Naive thymus-derived CD4-positive, alpha-beta T cell (primary cell): ENCODE results near the gene KNDC1. TPM values are rescaled to one million over a fixed set of nuclear protein-coding genes. Genes with fewer than 3 reads are reported as not detected.

Source experiments
- ATAC-seq: fragments of 150-1000 bp; cut with Tn5 transposase; 2 replicates; pipeline ENCODE4 v1.10.0; 2021; ENCODE audit warnings: mild to moderate bottlenecking, moderate library complexity
- CTCF ChIA-PET: fragments of 350-600 bp; sonication (Branson Sonifier 250); formaldehyde crosslinking; loops from one replicate; lab custom pipeline; 2021; ENCODE audit warnings: antibody characterized with exemption; lab: Charles Lee
- POLR2A ChIA-PET: fragments of 350-600 bp; sonication (Branson Sonifier 250); formaldehyde crosslinking; loops from one replicate; lab custom pipeline; 2021; ENCODE audit warnings: antibody characterized with exemption, inconsistent platforms; lab: Charles Lee
- DNase-seq, 9 donors: peaks; one replicate each; pipeline versions ENCODE4 v3.0.0 to v3.0.0-alpha.2; 2020 to 2022; ENCODE audit warnings: mixed read lengths in 1 of 9
- H3K27ac ChIP-seq: one replicate; pipeline ENCODE4 v1.7.0; 2013; ENCODE audit warnings: mild to moderate bottlenecking, low read depth, low read length, moderate library complexity
- H3K27me3 ChIP-seq, 2 donors: one replicate each; pipeline ENCODE4 v1.7.0; 2013; ENCODE audit warnings: low read length in 2 of 2, mild to moderate bottlenecking in 2 of 2, moderate library complexity in 2 of 2; ENCODE audit not compliant: control insufficient read depth in 2 of 2, insufficient read depth in 2 of 2
- H3K36me3 ChIP-seq, 3 experiments: 1 replicate in 2 of 3; 2 replicates in 1 of 3; pipeline ENCODE4 v1.7.0; 2013; ENCODE audit warnings: low read length in 3 of 3, mild to moderate bottlenecking in 3 of 3, moderate library complexity in 1 of 3; ENCODE audit not compliant: insufficient read depth in 3 of 3, control insufficient read depth in 2 of 3
- H3K4me1 ChIP-seq, 2 donors: one replicate each; pipeline ENCODE4 v1.7.0; 2013; ENCODE audit warnings: low read length in 2 of 2, mild to moderate bottlenecking in 2 of 2, moderate library complexity in 1 of 2; ENCODE audit not compliant: control insufficient read depth in 2 of 2, insufficient read depth in 2 of 2
- H3K4me3 ChIP-seq: 2 replicates; pipeline ENCODE4 v1.7.0; 2013; ENCODE audit warnings: mild to moderate bottlenecking, low read length
- H3K9me3 ChIP-seq, 3 experiments: 1 replicate in 2 of 3; 2 replicates in 1 of 3; pipeline ENCODE4 v1.7.0; 2013; ENCODE audit warnings: low read length in 3 of 3; ENCODE audit not compliant: control insufficient read depth in 2 of 3
- H3K27ac Mint-ChIP-seq, 9 donors: one replicate each; pipeline ENCODE4 v1.8.0; 2020 to 2022; ENCODE audit warnings: mixed read lengths in 9 of 9, mild to moderate bottlenecking in 8 of 9, moderate library complexity in 5 of 9, inconsistent platforms in 2 of 9
- H3K27me3 Mint-ChIP-seq, 5 donors: one replicate each; pipeline ENCODE4 v1.8.0; 2021 to 2022; ENCODE audit warnings: mixed read lengths in 5 of 5, mild to moderate bottlenecking in 1 of 5
- H3K36me3 Mint-ChIP-seq, 5 donors: one replicate each; pipeline ENCODE4 v1.8.0; 2020 to 2022; ENCODE audit warnings: mixed read lengths in 5 of 5, mild to moderate bottlenecking in 3 of 5, inconsistent platforms in 1 of 5
- H3K4me1 Mint-ChIP-seq, 7 donors: one replicate each; pipeline ENCODE4 v1.8.0; 2020 to 2022; ENCODE audit warnings: mixed read lengths in 7 of 7, mild to moderate bottlenecking in 3 of 7, inconsistent platforms in 1 of 7
- H3K4me3 Mint-ChIP-seq, 10 donors: one replicate each; pipeline ENCODE4 v1.8.0; 2020 to 2022; ENCODE audit warnings: mild to moderate bottlenecking in 10 of 10, mixed read lengths in 10 of 10, moderate library complexity in 6 of 10, inconsistent platforms in 2 of 10
- H3K9me3 Mint-ChIP-seq, 11 donors: one replicate each; pipeline ENCODE4 v1.8.0; 2020 to 2022; ENCODE audit warnings: mixed read lengths in 11 of 11, mild to moderate bottlenecking in 4 of 11, inconsistent platforms in 1 of 11, moderate library complexity in 1 of 11
- intact Hi-C, 2 donors: fragments of 100-400 bp; cut with micrococcal nuclease; formaldehyde crosslinking; loops; one replicate each; pipeline ENCODE4 v1.15.1; 2023
- polyA plus RNA-seq, 2 donors: library from polyadenylated mRNA; unstranded; fragments of 300-500 nt; fragmentation: Illumina TruSeq; gene quantifications; one replicate each; pipeline ENCODE4 v1.2.3, GENCODE V29; 2021
- total RNA-seq, 6 experiments: library from RNA in 5 of 6; stranded (reverse) in 5 of 6; gene quantifications; 1 replicate in 5 of 6; 2 replicates in 1 of 6; pipeline ENCODE4 v1.2.3 and lab custom pipeline; 2021 to 2026

The KNDC1 gene
- total and polyA plus RNA-seq, 7 experiments from 2014 or later = 0.05 to 3.6 (median 0.60) TPM; not detected in 3

- Histone ChIP-seq H3K4me3 (no peak overlapping the region), H3K4me1 (no peaks in the 10 kb centered on the region), H3K27ac (no peak overlapping the region), H3K27me3 (peaks cover 0 to 3% of the 10 kb centered on the region in 2 donors), H3K9me3 (no peaks in the 10 kb centered on the region), H3K36me3 (no peaks in the 10 kb centered on the region)
- Mint-ChIP-seq H3K4me1 (peaks cover 0 to 8% (median 0%) of the 10 kb centered on the region in 7 donors), H3K27ac (no peak overlapping the region), H3K4me3 (no peak overlapping the region), H3K27me3 (peaks cover 0 to 11% (median 5%) of the 10 kb centered on the region in 5 donors), H3K9me3 (no peaks in the 10 kb centered on the region), H3K36me3 (no peaks in the 10 kb centered on the region)
- POLR2A ChIA-PET = interaction anchor here (1.0 kb wide), 1 partner anchor 9 kb away, joined by 3 read pairs; no protein-coding TSS in a partner anchor
- DNase-seq = no peak
- ATAC-seq = no peak
- CTCF ChIA-PET = no interaction called here
- intact Hi-C loops = no loop called here
Measured at GRCh38 chr10:133248334-133248715, 88.3 kb downstream of the KNDC1 start.

- no peaks in the 10 kb centered on the region for H3K36me3 ChIP-seq
- H3K9me3 ChIP-seq = no peaks in the 10 kb centered on the region
- DNase-seq (no peak), ATAC-seq (no peak)
- ChIA-PET POLR2A (no interaction called here), CTCF (no interaction called here)
- Mint-ChIP-seq H3K36me3 (no peaks in the 10 kb centered on the region), H3K27ac (no peak overlapping the region), H3K4me1 (peaks cover 0 to 8% (median 0%) of the 10 kb centered on the region in 7 donors), H3K4me3 (no peak overlapping the region), H3K9me3 (no peaks in the 10 kb centered on the region), H3K27me3 (peaks cover 0 to 5% (median 2%) of the 10 kb centered on the region in 5 donors)
- H3K4me1 ChIP-seq = no peaks in the 10 kb centered on the region
- intact Hi-C loops = no loop called here
- peaks cover 0 to 3% of the 10 kb centered on the region in 2 donors for H3K27me3 ChIP-seq
- H3K27ac ChIP-seq = no peak overlapping the region
- no peak overlapping the region for H3K4me3 ChIP-seq
Measured at GRCh38 chr10:133249094-133249780, 89.2 kb downstream of the KNDC1 start.

- H3K36me3 Mint-ChIP-seq = no peaks in the 10 kb centered on the region
- peak overlapping the region in 6 of 9 donors; percentile 3 to 68 (median 21) for H3K27ac Mint-ChIP-seq
- no peak overlapping the region for H3K27ac ChIP-seq
- H3K36me3 ChIP-seq = no peaks in the 10 kb centered on the region
- no peak overlapping the region for H3K4me3 ChIP-seq
- intact Hi-C loops = no loop called here
- peaks cover 0 to 10% (median 4%) of the 10 kb centered on the region in 7 donors for H3K4me1 Mint-ChIP-seq
- DNase-seq (no peak), ATAC-seq (no peak)
- H3K4me3 Mint-ChIP-seq = no peak overlapping the region
- H3K9me3 ChIP-seq = no peaks in the 10 kb centered on the region
- H3K4me1 ChIP-seq = no peaks in the 10 kb centered on the region
- peaks cover 0 to 3% of the 10 kb centered on the region in 2 donors for H3K27me3 ChIP-seq
- ChIA-PET POLR2A (no interaction called here), CTCF (no interaction called here)
- no peaks in the 10 kb centered on the region for H3K9me3 Mint-ChIP-seq
- peaks cover 0 to 5% (median 0%) of the 10 kb centered on the region in 5 donors for H3K27me3 Mint-ChIP-seq
Measured at GRCh38 chr10:133249975-133250754, 90.1 kb downstream of the KNDC1 start.

GRCh38 chr10:133251388-133252222 lies 91.6 kb downstream of the KNDC1 start:
- H3K4me1 ChIP-seq = no peaks in the 10 kb centered on the region
- Mint-ChIP-seq H3K9me3 (no peaks in the 10 kb centered on the region), H3K36me3 (no peaks in the 10 kb centered on the region), H3K4me1 (peaks cover 0 to 10% (median 4%) of the 10 kb centered on the region in 7 donors), H3K27ac (peak overlapping the region in 1 of 9 donors; percentile 73), H3K4me3 (no peak overlapping the region), H3K27me3 (peaks cover 0 to 5% (median 0%) of the 10 kb centered on the region in 5 donors)
- ChIA-PET POLR2A (no interaction called here), CTCF (no interaction called here)
- intact Hi-C loops = no loop called here
- H3K27me3 ChIP-seq = peaks cover 0 to 3% of the 10 kb centered on the region in 2 donors
- no peak overlapping the region for H3K27ac ChIP-seq
- H3K36me3 ChIP-seq = no peaks in the 10 kb centered on the region
- ATAC-seq (no peak), DNase-seq (no peak)
- no peaks in the 10 kb centered on the region for H3K9me3 ChIP-seq
- H3K4me3 ChIP-seq = no peak overlapping the region

- no peaks in the 10 kb centered on the region for H3K36me3 ChIP-seq
- no peak overlapping the region for H3K4me3 Mint-ChIP-seq
- peaks cover 0 to 5% (median 0%) of the 10 kb centered on the region in 5 donors for H3K27me3 Mint-ChIP-seq
- DNase-seq (no peak), ATAC-seq (no peak)
- POLR2A ChIA-PET = no interaction called here
- CTCF ChIA-PET = no interaction called here
- no peaks in the 10 kb centered on the region for H3K36me3 Mint-ChIP-seq
- H3K27ac Mint-ChIP-seq = no peak overlapping the region
- H3K4me1 Mint-ChIP-seq = peaks cover 0 to 14% (median 4%) of the 10 kb centered on the region in 7 donors
- H3K4me3 ChIP-seq = no peak overlapping the region
- peaks cover 2 to 5% of the 10 kb centered on the region in 2 donors for H3K4me1 ChIP-seq
- no peak overlapping the region for H3K27ac ChIP-seq
- H3K27me3 ChIP-seq = peaks cover 0 to 3% of the 10 kb centered on the region in 2 donors
- H3K9me3 Mint-ChIP-seq = no peaks in the 10 kb centered on the region
- intact Hi-C loops = no loop called here
- no peaks in the 10 kb centered on the region for H3K9me3 ChIP-seq
Measured at GRCh38 chr10:133252223-133252552, 92.2 kb downstream of the KNDC1 start.

DNA sequence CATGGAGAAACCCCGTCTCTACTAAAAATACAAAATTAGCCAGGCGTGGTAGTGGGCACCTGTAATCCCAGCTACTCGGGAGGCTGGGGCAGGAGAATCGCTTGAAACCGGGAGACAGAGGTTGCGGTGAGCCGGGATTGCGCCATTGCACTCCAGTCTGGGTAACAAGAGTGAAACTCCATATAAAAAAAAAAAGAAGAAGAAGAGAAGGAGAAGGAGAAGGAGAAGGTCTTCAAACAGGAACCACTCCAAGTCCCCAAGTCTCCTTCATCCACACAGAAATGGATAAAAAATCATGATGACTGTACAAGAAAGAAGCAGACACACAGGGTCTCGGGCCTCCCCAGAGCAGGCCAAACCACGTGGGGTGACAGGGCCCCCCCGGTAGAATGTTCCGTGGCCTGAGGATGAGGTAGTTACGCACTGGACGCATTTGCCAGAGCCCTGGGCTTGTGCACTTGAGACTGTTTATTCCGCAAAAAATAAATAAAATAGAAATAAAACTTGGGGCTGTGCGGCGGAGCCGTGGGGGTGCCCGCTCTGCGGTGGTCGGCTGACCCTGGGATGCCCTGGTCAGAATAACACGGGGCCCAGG lies 93.4 kb downstream of the KNDC1 start:
- H3K27ac ChIP-seq = no peak overlapping the region
- ChIA-PET POLR2A (no interaction called here), CTCF (no interaction called here)
- no peak overlapping the region for H3K4me3 Mint-ChIP-seq
- H3K4me1 Mint-ChIP-seq = peaks cover 10 to 22% (median 16%) of the 10 kb centered on the region in 7 donors
- peak overlapping the region in 2 of 9 donors; percentile 30 to 78 for H3K27ac Mint-ChIP-seq
- intact Hi-C loops = no loop called here
- H3K36me3 Mint-ChIP-seq = no peaks in the 10 kb centered on the region
- H3K4me1 ChIP-seq = peaks cover 15 to 18% of the 10 kb centered on the region in 2 donors
- DNase-seq (no peak), ATAC-seq (no peak)
- H3K4me3 ChIP-seq = no peak overlapping the region
- peaks cover 0 to 3% of the 10 kb centered on the region in 2 donors for H3K27me3 ChIP-seq
- H3K9me3 Mint-ChIP-seq = no peaks in the 10 kb centered on the region
- no peaks in the 10 kb centered on the region for H3K9me3 ChIP-seq
- peaks cover 0 to 5% (median 0%) of the 10 kb centered on the region in 5 donors for H3K27me3 Mint-ChIP-seq
- no peaks in the 10 kb centered on the region for H3K36me3 ChIP-seq
